Measurements from ENCODE around the gene SCAMP4. TPM values are rescaled to one million over a fixed set of nuclear protein-coding genes. Genes with fewer than 3 reads are reported as not detected.
"Not testable (repeated sequence)": the region's sequence is repeated elsewhere in the genome, so short reads cannot be mapped to it uniquely, and the experiment has no call there.

Gene SCAMP4
- total RNA-seq, 1 donor, result 70.6 TPM

DNA sequence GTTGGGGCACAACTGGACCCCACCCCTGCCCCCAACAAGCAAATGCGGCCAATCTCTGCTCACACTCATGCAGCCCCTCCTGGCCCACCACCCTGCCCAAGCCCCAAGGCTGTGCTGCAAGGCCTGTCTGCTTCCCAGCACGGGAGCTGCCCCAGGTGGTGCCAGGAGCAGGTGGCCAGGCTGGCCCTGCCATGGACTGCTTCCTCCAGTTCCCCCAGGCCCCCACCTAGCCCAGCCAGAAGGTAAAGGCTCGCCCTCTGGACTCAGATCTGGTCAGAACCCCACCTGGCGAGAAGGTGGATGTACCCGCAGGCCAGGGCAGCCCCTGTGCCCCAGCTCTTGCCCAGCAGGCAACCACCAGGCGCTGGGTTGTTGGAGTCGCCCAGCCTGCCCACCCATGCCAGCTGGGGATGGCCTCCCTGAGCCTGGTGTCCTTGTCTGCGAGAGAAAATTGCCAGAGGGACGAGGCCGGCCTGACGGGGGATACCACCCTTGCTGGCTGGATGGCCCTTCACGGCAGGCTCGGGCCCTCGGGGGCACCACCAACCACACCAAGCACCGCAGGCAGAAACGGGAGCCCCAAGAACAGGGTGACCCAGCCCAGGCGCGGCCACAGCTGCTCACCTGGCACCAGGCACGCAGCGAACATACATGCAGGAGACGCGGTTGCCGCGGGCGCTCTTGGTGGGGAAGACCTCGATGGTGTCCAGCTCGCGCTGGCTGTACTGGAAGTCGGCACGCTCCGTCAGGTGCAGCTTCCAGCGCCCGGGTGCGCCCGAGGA lies 24.4 kb upstream of the SCAMP4 start:
- Histone ChIP-seq H3K79me2 (ENCODE audit: insufficient read depth, low read length) (peaks cover 54% of the 10 kb centered on the region), H3K27me3 (ENCODE audit: insufficient read depth, low read length) (no peaks in the 10 kb centered on the region), H3K27ac (ENCODE audit: low read depth, low read length) (no peak overlapping the region), H3K4me3 (ENCODE audit: insufficient read depth, low read length) (no peak overlapping the region), H2AFZ (ENCODE audit: low read length) (no peak overlapping the region), H3K4me2 (ENCODE audit: insufficient read depth, low read length) (no peak overlapping the region), H4K20me1 (ENCODE audit: insufficient read depth, low read length) (peaks cover 38% of the 10 kb centered on the region), H3K9me3 (ENCODE audit: low read depth, low read length) (no peaks in the 10 kb centered on the region), H3K36me3 (ENCODE audit: insufficient read depth, low read length) (no peaks in the 10 kb centered on the region), H3K4me1 (ENCODE audit: insufficient read depth, low read length) (peaks cover 16% of the 10 kb centered on the region)
- TF ChIP-seq, protein P1, sequence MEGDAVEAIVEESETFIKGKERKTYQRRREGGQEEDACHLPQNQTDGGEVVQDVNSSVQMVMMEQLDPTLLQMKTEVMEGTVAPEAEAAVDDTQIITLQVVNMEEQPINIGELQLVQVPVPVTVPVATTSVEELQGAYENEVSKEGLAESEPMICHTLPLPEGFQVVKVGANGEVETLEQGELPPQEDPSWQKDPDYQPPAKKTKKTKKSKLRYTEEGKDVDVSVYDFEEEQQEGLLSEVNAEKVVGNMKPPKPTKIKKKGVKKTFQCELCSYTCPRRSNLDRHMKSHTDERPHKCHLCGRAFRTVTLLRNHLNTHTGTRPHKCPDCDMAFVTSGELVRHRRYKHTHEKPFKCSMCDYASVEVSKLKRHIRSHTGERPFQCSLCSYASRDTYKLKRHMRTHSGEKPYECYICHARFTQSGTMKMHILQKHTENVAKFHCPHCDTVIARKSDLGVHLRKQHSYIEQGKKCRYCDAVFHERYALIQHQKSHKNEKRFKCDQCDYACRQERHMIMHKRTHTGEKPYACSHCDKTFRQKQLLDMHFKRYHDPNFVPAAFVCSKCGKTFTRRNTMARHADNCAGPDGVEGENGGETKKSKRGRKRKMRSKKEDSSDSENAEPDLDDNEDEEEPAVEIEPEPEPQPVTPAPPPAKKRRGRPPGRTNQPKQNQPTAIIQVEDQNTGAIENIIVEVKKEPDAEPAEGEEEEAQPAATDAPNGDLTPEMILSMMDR (IDR thresholded peaks at IDR 0.05; ENCODE audit: extremely low read depth, low read depth, low read length), result no peak
- peak; percentile 61 for DNase-seq (ENCODE audit: insufficient read length, low spot score, missing footprints)

DNA sequence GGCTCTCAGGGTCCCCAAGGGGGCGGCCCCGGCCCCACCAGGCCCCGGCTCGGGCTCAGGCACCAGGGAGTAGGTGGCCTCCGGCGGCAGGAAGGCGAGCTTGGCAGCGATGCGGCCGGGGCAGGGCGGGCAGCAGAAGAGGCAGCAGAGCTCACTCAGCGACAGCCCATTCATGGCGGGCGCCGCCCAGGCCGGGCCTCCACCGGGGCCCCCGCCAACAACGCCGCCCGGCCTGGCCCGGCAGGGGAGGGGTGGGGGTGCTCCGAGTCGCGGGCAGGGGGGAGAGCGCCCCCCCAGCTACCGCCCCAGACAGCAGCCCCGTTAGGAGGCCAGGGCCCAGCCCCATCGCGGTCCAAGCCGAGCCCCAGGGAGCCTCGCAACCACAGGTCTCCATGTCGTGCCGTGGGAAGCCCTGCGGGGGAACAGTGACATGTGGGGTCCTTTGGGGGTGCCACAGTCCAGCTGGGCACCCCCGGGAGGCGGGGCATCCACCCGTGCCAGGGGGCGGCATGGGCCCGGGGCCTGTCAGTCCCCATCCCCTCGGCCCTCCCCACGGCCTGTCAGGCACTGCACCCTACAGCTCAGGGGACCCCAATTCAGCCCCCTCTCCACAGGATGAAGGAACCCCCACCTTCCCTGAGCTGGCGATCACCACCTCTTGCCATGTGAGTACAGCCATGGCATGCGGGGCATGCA lies 23.7 kb upstream of the SCAMP4 start:
- peak; percentile 46 for DNase-seq (ENCODE audit: insufficient read length, low spot score, missing footprints)
- H3K27ac ChIP-seq (ENCODE audit: low read depth, low read length); H3K36me3 ChIP-seq (ENCODE audit: insufficient read depth, low read length); H3K4me3 ChIP-seq (ENCODE audit: insufficient read depth, low read length); H2AFZ ChIP-seq (ENCODE audit: low read length); H3K9me3 ChIP-seq (ENCODE audit: low read depth, low read length); H3K4me2 ChIP-seq (ENCODE audit: insufficient read depth, low read length); H3K27me3 ChIP-seq (ENCODE audit: insufficient read depth, low read length): not testable (repeated sequence)
- Histone ChIP-seq H3K79me2 (ENCODE audit: insufficient read depth, low read length) (peaks cover 48% of the 10 kb centered on the region), H3K4me1 (ENCODE audit: insufficient read depth, low read length) (peaks cover 11% of the 10 kb centered on the region), H4K20me1 (ENCODE audit: insufficient read depth, low read length) (peaks cover 38% of the 10 kb centered on the region)

DNA sequence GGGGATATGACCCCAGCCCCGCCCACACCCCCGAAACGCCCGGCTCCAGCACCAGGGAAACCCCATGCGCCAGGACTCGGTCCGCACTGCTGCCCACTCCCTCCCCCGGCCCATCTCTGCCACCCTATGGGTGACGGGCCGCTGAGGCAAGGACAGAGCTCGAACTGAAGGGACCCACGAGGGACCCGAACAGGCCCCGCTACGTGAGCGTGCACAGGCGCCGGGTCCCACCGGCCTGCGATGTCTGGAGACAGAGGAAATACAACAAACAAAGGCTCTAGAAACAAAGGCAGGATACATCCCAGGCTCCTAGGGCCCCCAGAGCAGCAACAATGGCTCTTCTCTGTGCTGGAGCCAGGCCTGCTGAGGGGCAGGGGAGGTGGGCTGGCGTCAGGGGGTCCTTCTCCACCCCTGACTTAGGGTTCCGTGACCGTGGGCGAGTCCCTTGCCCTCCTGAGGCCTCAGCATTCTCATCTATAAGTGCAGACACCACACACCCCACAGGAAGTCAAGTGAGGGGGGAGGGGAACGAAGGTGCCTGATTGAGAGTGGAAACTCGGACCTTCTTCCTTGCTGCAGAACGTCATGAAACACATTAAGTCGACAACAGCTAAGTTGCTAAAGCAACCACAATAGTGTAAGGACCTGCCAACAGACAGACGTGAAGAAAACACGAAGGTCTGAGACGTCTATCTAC lies 23.0 kb upstream of the SCAMP4 start:
- Histone ChIP-seq H4K20me1 (ENCODE audit: insufficient read depth, low read length) (peaks cover 38% of the 10 kb centered on the region), H3K4me3 (ENCODE audit: insufficient read depth, low read length) (no peak overlapping the region), H3K36me3 (ENCODE audit: insufficient read depth, low read length) (no peaks in the 10 kb centered on the region), H3K27me3 (ENCODE audit: insufficient read depth, low read length) (no peaks in the 10 kb centered on the region), H3K9me3 (ENCODE audit: low read depth, low read length) (no peaks in the 10 kb centered on the region), H2AFZ (ENCODE audit: low read length) (no peak overlapping the region), H3K79me2 (ENCODE audit: insufficient read depth, low read length) (peaks cover 47% of the 10 kb centered on the region), H3K4me1 (ENCODE audit: insufficient read depth, low read length) (peaks cover 10% of the 10 kb centered on the region), H3K27ac (ENCODE audit: low read depth, low read length) (no peak overlapping the region), H3K4me2 (ENCODE audit: insufficient read depth, low read length) (no peak overlapping the region)
- peak; percentile 72 for DNase-seq (ENCODE audit: insufficient read length, low spot score, missing footprints)
- TF ChIP-seq, protein P1 (IDR thresholded peaks at IDR 0.05; ENCODE audit: extremely low read depth, low read depth, low read length), result no peak

DNA sequence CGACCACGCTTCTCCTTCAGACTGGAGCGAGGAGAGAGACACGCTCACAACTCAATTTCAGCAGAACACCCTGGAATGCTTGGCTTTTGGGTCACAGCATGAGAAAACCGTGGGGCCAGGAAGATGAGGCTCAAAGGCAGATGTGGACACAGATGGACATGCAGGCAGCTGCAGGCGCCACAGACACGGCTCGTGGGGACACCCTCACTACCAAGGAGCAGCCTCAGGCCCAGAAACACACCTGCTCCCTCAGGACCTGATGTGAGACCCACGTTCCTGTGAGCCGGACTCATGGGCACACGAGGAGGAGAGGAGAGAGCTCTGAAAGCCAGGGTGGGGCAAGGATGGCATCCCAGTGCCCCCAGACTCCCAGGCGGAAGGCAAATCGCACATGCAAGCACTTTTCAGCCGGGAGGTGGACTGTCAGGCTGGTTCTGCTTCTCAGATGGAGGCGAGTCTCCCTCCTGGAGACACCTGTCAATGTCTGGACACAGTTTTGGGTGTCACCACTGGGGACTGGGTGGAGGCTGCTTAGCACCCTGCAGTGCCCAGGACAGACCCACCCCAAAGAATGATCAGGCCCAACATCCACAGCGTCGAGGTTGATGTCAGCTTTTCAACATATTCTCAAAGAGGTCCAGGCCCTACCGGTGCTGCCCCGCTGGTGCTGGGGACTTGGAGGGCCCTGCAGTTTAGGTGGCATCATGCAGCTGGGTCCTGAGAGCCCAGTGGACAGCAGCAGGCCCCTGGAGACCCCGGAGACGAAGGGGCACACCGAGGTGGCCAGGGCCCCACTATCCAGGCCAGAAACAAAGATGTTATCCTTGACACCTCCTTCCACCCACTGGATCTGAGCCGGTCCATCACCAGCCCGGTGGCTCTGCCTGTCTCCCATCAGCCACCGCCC lies 22.2 kb upstream of the SCAMP4 start:
- Histone ChIP-seq H3K27ac (ENCODE audit: low read depth, low read length) (no peak overlapping the region), H3K4me3 (ENCODE audit: insufficient read depth, low read length) (peak overlapping the region; percentile 94)

More for the DNA sequence above, 22.2 kb upstream of the SCAMP4 start:
- Histone ChIP-seq H3K79me2 (ENCODE audit: insufficient read depth, low read length) (peaks cover 47% of the 10 kb centered on the region), H3K4me1 (ENCODE audit: insufficient read depth, low read length) (peaks cover 10% of the 10 kb centered on the region), H3K9me3 (ENCODE audit: low read depth, low read length) (no peaks in the 10 kb centered on the region), H4K20me1 (ENCODE audit: insufficient read depth, low read length) (peaks cover 38% of the 10 kb centered on the region), H3K4me2 (ENCODE audit: insufficient read depth, low read length) (peak overlapping the region; percentile 96), H2AFZ (ENCODE audit: low read length) (no peak overlapping the region), H3K27me3 (ENCODE audit: insufficient read depth, low read length) (no peaks in the 10 kb centered on the region), H3K36me3 (ENCODE audit: insufficient read depth, low read length) (no peaks in the 10 kb centered on the region)
- TF ChIP-seq, protein P1 (IDR thresholded peaks at IDR 0.05; ENCODE audit: extremely low read depth, low read depth, low read length), result no peak
- peak; percentile 89 for DNase-seq (ENCODE audit: insufficient read length, low spot score, missing footprints)
